GM12878 (cell line): ENCODE results near the gene UNC93B1. TPM values are rescaled to one million over a fixed set of nuclear protein-coding genes. Genes with fewer than 3 reads are reported as not detected.

Experiments used
- ATAC-seq: fragments of 200-7000 bp; cut with Tn5 transposase; 3 replicates; pipeline ENCODE4 v1.9.1; 2020; ENCODE audit warnings: mild to moderate bottlenecking, moderate library complexity
- BruUV-seq: library from RNA; stranded (reverse); fragments of 400-500 nt; replicated peaks from 2 replicates; lab custom pipeline; 2021; lab: Mats Ljungman, UMichigan
- CTCF ChIA-PET: fragments of 300-600 bp; sonication (Branson Sonifier 250); formaldehyde crosslinking; extraction: SDS; loops from one replicate; lab custom pipeline; 2021; ENCODE audit warnings: inconsistent platforms; lab: Yijun Ruan, JAX
- POLR2A ChIA-PET: fragments of 350-600 bp; formaldehyde crosslinking; extraction: SDS; loops from one replicate; lab custom pipeline; 2021; ENCODE audit warnings: inconsistent platforms; lab: Charles Lee
- RAD21 ChIA-PET: fragments of 300-600 bp; sonication (Branson Sonifier 250); formaldehyde crosslinking; loops from one replicate; lab custom pipeline; 2023; ENCODE audit warnings: antibody characterized with exemption; ENCODE audit not compliant: unreplicated experiment; lab: Charles Lee
- SMC1A ChIA-PET: fragments of 300-600 bp; sonication (Branson Sonifier 250); formaldehyde crosslinking; loops from one replicate; lab custom pipeline; 2023; ENCODE audit not compliant: unreplicated experiment, uncharacterized antibody; lab: Charles Lee
- DNase-seq: peaks from one replicate; pipeline ENCODE4 v3.0.0-alpha.2; 2011; ENCODE audit warnings: low read depth, low spot score
- FAIRE-seq: peaks from 3 replicates; lab custom pipeline; 2011; peaks lifted over from hg19 to GRCh38; lab: Jason Lieb, UNC
- H2AFZ ChIP-seq: 2 replicates; pipeline ENCODE4 v1.6.0; 2011; ENCODE audit warnings: low read depth, low read length, control low read depth; ENCODE audit not compliant: control insufficient read depth
- H3K27ac ChIP-seq: 2 replicates; pipeline ENCODE4 v1.5.1; 2011; ENCODE audit warnings: control low read depth; ENCODE audit not compliant: control insufficient read depth, insufficient read depth
- H3K27me3 ChIP-seq, 2 experiments: replicated peaks in 1 of 2; 2 replicates each; pipeline versions ENCODE4 v1.6.0 to v1.6.1; 2011; ENCODE audit warnings: low read length in 1 of 2; ENCODE audit not compliant: control insufficient read depth in 2 of 2, insufficient read depth in 2 of 2
- H3K36me3 ChIP-seq, 2 experiments: 2 replicates each; pipeline ENCODE4 v1.5.1; 2011; ENCODE audit warnings: low read length in 1 of 2; ENCODE audit not compliant: control insufficient read depth in 2 of 2, insufficient read depth in 2 of 2
- H3K4me1 ChIP-seq: 2 replicates; pipeline ENCODE4 v1.6.1; 2011; ENCODE audit warnings: mild to moderate bottlenecking, low read length, moderate library complexity, mixed read lengths; ENCODE audit not compliant: control insufficient read depth, insufficient read depth
- H3K4me2 ChIP-seq: 2 replicates; pipeline ENCODE4 v1.6.0; 2011; ENCODE audit warnings: control low read depth; ENCODE audit not compliant: control insufficient read depth, insufficient read depth
- H3K4me3 ChIP-seq: fragments of 200-600 bp; sonication (generic); 2 replicates; pipeline ENCODE4 v1.5.1; 2016
- H3K79me2 ChIP-seq: 2 replicates; pipeline ENCODE4 v1.6.0; 2011; ENCODE audit warnings: low read length; ENCODE audit not compliant: control insufficient read depth, insufficient read depth
- H3K9ac ChIP-seq: 2 replicates; pipeline ENCODE4 v1.8.0; 2011; ENCODE audit warnings: low read length, control low read depth, mixed read lengths; ENCODE audit not compliant: control insufficient read depth, insufficient read depth
- H3K9me3 ChIP-seq: replicated peaks from 3 replicates; pipeline ENCODE4 v1.5.1; 2011; ENCODE audit warnings: mild to moderate bottlenecking, low read length; ENCODE audit not compliant: control insufficient read depth, insufficient read depth
- H4K20me1 ChIP-seq: 2 replicates; pipeline ENCODE4 v1.6.0; 2011; ENCODE audit not compliant: control insufficient read depth, insufficient read depth
- EGR1 ChIP-seq, 2 experiments: IDR thresholded peaks; 1 replicate in 1 of 2; 2 replicates in 1 of 2; pipeline ENCODE4 v1.6.1; 2011 to 2012; ENCODE audit warnings: low read depth in 2 of 2, low read length in 2 of 2, borderline replicate concordance in 1 of 2, mild to moderate bottlenecking in 1 of 2, moderate library complexity in 1 of 2
- EZH2 ChIP-seq: IDR thresholded peaks from 2 replicates; pipeline ENCODE4 v1.6.1; 2012; ENCODE audit warnings: low read depth, mild to moderate bottlenecking, control low read depth, inconsistent platforms, low read length, borderline replicate concordance; ENCODE audit not compliant: control insufficient read depth
- POLR2A ChIP-seq: IDR thresholded peaks from 2 replicates; pipeline ENCODE4 v1.6.1; 2011; ENCODE audit warnings: low read depth, mild to moderate bottlenecking, low read length
- SUPT20H ChIP-seq: IDR thresholded peaks from 2 replicates; pipeline ENCODE4 v1.6.1; 2011; ENCODE audit warnings: low read depth, mild to moderate bottlenecking, low read length, moderate library complexity, borderline replicate concordance; ENCODE audit not compliant: control insufficient read depth
- ZNF274 ChIP-seq: IDR thresholded peaks from one replicate; pipeline ENCODE4 v1.8.0; 2011; ENCODE audit not compliant: insufficient read length, insufficient read depth
- WGBS: methylation state at CpG from one replicate; pipeline ENCODE4 v1.1.6; 2016; ENCODE audit warnings: low lambda C conversion rate; ENCODE audit not compliant: insufficient replicate concordance, insufficient coverage; ENCODE audit errors: missing lambda C conversion rate; 5-methylcytosine and 5-hydroxymethylcytosine counted together
- in situ Hi-C: fragments of 300-500 bp; cut with MboI; formaldehyde crosslinking; loops from 9 replicates; pipeline ENCODE4 v1.14.3; 2018; ENCODE audit warnings: mixed read lengths
- intact Hi-C: fragments of 100-400 bp; cut with micrococcal nuclease; formaldehyde crosslinking; loops from one replicate; pipeline ENCODE4 v1.14.2; 2022; ENCODE audit not compliant: unreplicated experiment
- polyA plus RNA-seq, 11 experiments: library from polyadenylated mRNA; depleted of rRNA in 4 of 11; unstranded in 6 of 11; stranded (reverse) in 5 of 11; fragments of >200 nt; fragmentation: Nextera tagmentation in 4 of 11; fragmentation: Illumina TruSeq in 1 of 11; extraction: Ambion mirVana in 4 of 11; extraction: Trizol in 1 of 11; gene quantifications; 1 replicate in 1 of 11; 2 replicates in 10 of 11; pipeline versions ENCODE4 v1.2.1 to v1.2.3, GENCODE V29; 2011 to 2016; ENCODE audit warnings: inconsistent platforms in 2 of 11, missing spikeins in 2 of 11, low read depth in 1 of 11
- total RNA-seq, 4 experiments: library from RNA; depleted of rRNA in 3 of 4; stranded (reverse); fragments of >200 nt in 3 of 4; fragmentation: Illumina TruSeq in 1 of 4; extraction: Trizol in 1 of 4; gene quantifications; 2 replicates each; pipeline versions ENCODE4 v1.2.1 to v1.2.3, GENCODE V29; 2013 to 2021
- TF ChIP-seq, protein P1 (sequence below): IDR thresholded peaks from 2 replicates; pipeline ENCODE4 v1.6.1; 2012; ENCODE audit warnings: improper control_type of control experiment, low read depth, low read length; ENCODE audit not compliant: insufficient replicate concordance
- TF ChIP-seq, protein P2 (sequence below): fragments of 450-650 bp; IDR thresholded peaks from 2 replicates; pipeline ENCODE4 v1.6.1; 2017; ENCODE audit warnings: mild to moderate bottlenecking, moderate library complexity
- TF ChIP-seq, protein P3 (sequence below): fragments of 150-350 bp; IDR thresholded peaks from 2 replicates; pipeline ENCODE4 v1.6.1; 2016; ENCODE audit warnings: low read depth, low read length

UNC93B1 gene
- total and polyA plus RNA-seq, 10 of the 15 experiments (the other 5 are each of a cell fraction or from before 2014, with no cell fraction given), result 1.3 to 79.7 (median 36.3) TPM

DNA sequence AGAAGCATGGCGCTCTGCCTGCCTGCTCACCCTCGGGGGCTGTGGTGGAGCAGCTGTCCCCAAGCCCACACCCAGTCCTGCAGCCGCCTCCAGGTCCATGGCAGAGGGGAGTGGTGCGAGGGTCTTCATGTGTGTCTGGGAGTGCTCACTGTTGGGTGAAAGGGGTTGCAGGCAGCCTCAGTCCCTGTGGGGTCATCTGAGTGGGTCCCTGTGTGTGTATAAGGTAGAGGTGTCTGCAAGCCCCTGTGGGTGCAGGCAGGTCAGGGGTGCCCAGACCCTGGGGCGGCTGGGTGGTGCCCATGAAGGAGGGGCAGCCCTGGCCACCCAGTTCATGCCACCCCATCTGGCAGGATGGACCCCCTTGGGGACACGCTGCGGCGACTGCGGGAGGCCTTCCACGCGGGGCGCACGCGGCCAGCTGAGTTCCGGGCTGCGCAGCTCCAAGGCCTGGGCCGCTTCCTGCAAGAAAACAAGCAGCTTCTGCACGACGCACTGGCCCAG, 11.1 kb upstream of the UNC93B1 start:
- Histone ChIP-seq H3K9me3 (no peaks in the 10 kb centered on the region), H3K79me2 (no peaks in the 10 kb centered on the region), H3K4me2 (no peak overlapping the region), H2AFZ (no peak overlapping the region), H3K27me3 (no peaks in the 10 kb centered on the region; a peak in 1 of 4 replicates), H3K27ac (no peak overlapping the region), H3K9ac (no peak overlapping the region), H3K4me1 (peaks cover 3% of the 10 kb centered on the region), H3K36me3 (no peaks in the 10 kb centered on the region), H4K20me1 (no peaks in the 10 kb centered on the region), H3K4me3 (no peak overlapping the region)
- 68% methylated on average over 19 of the region's 19 CpGs for WGBS
- no peak for ATAC-seq
- DNase-seq, result no peak
- no peak for FAIRE-seq
- BruUV-seq, result no TSS peak
- ChIA-PET CTCF (interaction anchor here (2.6 kb wide), 1 partner anchor 194 kb away, joined by 6 read pairs; no protein-coding TSS in a partner anchor), RAD21 (no interaction called here), POLR2A (no interaction called here), SMC1A (no interaction called here)
- intact Hi-C loops, result no loop called here
- in situ Hi-C loops, result no loop called here
- TF ChIP-seq, protein P1, sequence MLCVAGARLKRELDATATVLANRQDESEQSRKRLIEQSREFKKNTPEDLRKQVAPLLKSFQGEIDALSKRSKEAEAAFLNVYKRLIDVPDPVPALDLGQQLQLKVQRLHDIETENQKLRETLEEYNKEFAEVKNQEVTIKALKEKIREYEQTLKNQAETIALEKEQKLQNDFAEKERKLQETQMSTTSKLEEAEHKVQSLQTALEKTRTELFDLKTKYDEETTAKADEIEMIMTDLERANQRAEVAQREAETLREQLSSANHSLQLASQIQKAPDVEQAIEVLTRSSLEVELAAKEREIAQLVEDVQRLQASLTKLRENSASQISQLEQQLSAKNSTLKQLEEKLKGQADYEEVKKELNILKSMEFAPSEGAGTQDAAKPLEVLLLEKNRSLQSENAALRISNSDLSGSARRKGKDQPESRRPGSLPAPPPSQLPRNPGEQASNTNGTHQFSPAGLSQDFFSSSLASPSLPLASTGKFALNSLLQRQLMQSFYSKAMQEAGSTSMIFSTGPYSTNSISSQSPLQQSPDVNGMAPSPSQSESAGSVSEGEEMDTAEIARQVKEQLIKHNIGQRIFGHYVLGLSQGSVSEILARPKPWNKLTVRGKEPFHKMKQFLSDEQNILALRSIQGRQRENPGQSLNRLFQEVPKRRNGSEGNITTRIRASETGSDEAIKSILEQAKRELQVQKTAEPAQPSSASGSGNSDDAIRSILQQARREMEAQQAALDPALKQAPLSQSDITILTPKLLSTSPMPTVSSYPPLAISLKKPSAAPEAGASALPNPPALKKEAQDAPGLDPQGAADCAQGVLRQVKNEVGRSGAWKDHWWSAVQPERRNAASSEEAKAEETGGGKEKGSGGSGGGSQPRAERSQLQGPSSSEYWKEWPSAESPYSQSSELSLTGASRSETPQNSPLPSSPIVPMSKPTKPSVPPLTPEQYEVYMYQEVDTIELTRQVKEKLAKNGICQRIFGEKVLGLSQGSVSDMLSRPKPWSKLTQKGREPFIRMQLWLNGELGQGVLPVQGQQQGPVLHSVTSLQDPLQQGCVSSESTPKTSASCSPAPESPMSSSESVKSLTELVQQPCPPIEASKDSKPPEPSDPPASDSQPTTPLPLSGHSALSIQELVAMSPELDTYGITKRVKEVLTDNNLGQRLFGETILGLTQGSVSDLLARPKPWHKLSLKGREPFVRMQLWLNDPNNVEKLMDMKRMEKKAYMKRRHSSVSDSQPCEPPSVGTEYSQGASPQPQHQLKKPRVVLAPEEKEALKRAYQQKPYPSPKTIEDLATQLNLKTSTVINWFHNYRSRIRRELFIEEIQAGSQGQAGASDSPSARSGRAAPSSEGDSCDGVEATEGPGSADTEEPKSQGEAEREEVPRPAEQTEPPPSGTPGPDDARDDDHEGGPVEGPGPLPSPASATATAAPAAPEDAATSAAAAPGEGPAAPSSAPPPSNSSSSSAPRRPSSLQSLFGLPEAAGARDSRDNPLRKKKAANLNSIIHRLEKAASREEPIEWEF, result no peak
- no peak for TF ChIP-seq POLR2A
- TF ChIP-seq, protein P2, sequence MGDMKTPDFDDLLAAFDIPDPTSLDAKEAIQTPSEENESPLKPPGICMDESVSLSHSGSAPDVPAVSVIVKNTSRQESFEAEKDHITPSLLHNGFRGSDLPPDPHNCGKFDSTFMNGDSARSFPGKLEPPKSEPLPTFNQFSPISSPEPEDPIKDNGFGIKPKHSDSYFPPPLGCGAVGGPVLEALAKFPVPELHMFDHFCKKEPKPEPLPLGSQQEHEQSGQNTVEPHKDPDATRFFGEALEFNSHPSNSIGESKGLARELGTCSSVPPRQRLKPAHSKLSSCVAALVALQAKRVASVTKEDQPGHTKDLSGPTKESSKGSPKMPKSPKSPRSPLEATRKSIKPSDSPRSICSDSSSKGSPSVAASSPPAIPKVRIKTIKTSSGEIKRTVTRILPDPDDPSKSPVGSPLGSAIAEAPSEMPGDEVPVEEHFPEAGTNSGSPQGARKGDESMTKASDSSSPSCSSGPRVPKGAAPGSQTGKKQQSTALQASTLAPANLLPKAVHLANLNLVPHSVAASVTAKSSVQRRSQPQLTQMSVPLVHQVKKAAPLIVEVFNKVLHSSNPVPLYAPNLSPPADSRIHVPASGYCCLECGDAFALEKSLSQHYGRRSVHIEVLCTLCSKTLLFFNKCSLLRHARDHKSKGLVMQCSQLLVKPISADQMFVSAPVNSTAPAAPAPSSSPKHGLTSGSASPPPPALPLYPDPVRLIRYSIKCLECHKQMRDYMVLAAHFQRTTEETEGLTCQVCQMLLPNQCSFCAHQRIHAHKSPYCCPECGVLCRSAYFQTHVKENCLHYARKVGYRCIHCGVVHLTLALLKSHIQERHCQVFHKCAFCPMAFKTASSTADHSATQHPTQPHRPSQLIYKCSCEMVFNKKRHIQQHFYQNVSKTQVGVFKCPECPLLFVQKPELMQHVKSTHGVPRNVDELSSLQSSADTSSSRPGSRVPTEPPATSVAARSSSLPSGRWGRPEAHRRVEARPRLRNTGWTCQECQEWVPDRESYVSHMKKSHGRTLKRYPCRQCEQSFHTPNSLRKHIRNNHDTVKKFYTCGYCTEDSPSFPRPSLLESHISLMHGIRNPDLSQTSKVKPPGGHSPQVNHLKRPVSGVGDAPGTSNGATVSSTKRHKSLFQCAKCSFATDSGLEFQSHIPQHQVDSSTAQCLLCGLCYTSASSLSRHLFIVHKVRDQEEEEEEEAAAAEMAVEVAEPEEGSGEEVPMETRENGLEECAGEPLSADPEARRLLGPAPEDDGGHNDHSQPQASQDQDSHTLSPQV, result no peak
- TF ChIP-seq ZNF274, result no peak
- TF ChIP-seq, protein P3, sequence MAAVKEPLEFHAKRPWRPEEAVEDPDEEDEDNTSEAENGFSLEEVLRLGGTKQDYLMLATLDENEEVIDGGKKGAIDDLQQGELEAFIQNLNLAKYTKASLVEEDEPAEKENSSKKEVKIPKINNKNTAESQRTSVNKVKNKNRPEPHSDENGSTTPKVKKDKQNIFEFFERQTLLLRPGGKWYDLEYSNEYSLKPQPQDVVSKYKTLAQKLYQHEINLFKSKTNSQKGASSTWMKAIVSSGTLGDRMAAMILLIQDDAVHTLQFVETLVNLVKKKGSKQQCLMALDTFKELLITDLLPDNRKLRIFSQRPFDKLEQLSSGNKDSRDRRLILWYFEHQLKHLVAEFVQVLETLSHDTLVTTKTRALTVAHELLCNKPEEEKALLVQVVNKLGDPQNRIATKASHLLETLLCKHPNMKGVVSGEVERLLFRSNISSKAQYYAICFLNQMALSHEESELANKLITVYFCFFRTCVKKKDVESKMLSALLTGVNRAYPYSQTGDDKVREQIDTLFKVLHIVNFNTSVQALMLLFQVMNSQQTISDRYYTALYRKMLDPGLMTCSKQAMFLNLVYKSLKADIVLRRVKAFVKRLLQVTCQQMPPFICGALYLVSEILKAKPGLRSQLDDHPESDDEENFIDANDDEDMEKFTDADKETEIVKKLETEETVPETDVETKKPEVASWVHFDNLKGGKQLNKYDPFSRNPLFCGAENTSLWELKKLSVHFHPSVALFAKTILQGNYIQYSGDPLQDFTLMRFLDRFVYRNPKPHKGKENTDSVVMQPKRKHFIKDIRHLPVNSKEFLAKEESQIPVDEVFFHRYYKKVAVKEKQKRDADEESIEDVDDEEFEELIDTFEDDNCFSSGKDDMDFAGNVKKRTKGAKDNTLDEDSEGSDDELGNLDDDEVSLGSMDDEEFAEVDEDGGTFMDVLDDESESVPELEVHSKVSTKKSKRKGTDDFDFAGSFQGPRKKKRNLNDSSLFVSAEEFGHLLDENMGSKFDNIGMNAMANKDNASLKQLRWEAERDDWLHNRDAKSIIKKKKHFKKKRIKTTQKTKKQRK, result no peak
- no peak for TF ChIP-seq EGR1 (IDR thresholded peaks at IDR 0.05; ENCODE audit: borderline replicate concordance in 1 of 2, low read depth in 2 of 2, low read length in 2 of 2)
- no peak for TF ChIP-seq EZH2
- TF ChIP-seq SUPT20H, result no peak
